Neural progenitor cell (in vitro differentiated cells): Measurements from ENCODE around the gene CFAP74. TPM values are rescaled to one million over a fixed set of nuclear protein-coding genes. Genes with fewer than 3 reads are reported as not detected.

Source experiments
- DNase-seq: peaks from one replicate; pipeline ENCODE4 v3.0.0-alpha.2; 2016; ENCODE audit warnings: low spot score
- H2AFZ ChIP-seq: fragments of 200-600 bp; sonication (generic); replicated peaks from 2 replicates; pipeline ENCODE4 v1.6.1; 2016; ENCODE audit warnings: antibody characterized with exemption
- H3F3A ChIP-seq: fragments of 200-600 bp; sonication (generic); 2 replicates; pipeline ENCODE4 v1.6.1; 2016; ENCODE audit warnings: antibody characterized with exemption, low read depth
- H3K27ac ChIP-seq: fragments of 200-600 bp; sonication (generic); 2 replicates; pipeline ENCODE4 v1.5.1; 2016; ENCODE audit warnings: mild to moderate bottlenecking
- H3K27me3 ChIP-seq: fragments of 200-600 bp; sonication (generic); 2 replicates; pipeline ENCODE4 v1.6.1; 2016; ENCODE audit warnings: mild to moderate bottlenecking, moderate library complexity
- H3K36me3 ChIP-seq: fragments of 200-600 bp; sonication (generic); 2 replicates; pipeline ENCODE4 v1.5.1; 2016
- H3K4me1 ChIP-seq: fragments of 200-600 bp; sonication (generic); 2 replicates; pipeline ENCODE4 v1.6.1; 2016; ENCODE audit warnings: mixed run types
- H3K4me2 ChIP-seq: fragments of 200-600 bp; sonication (generic); 2 replicates; pipeline ENCODE4 v1.6.1; 2016
- H3K4me3 ChIP-seq: fragments of 200-600 bp; sonication (generic); 2 replicates; pipeline ENCODE4 v1.5.1; 2016
- H3K79me2 ChIP-seq: fragments of 200-600 bp; sonication (generic); 2 replicates; pipeline ENCODE4 v1.6.1; 2016; ENCODE audit warnings: low read depth
- H3K9ac ChIP-seq: fragments of 200-600 bp; sonication (generic); 2 replicates; pipeline ENCODE4 v1.6.1; 2016
- H3K9me3 ChIP-seq: fragments of 200-600 bp; sonication (generic); 2 replicates; pipeline ENCODE4 v1.5.1; 2016; ENCODE audit warnings: low read depth
- H4K20me1 ChIP-seq: fragments of 200-600 bp; sonication (generic); 2 replicates; pipeline ENCODE4 v1.6.1; 2016; ENCODE audit warnings: low read depth
- H3K27ac Mint-ChIP-seq: 3 replicates; pipeline ENCODE4 v1.8.0; 2021; ENCODE audit warnings: mixed read lengths
- H3K27me3 Mint-ChIP-seq: 2 replicates; pipeline ENCODE4 v1.8.0; 2022; ENCODE audit warnings: low read depth, mild to moderate bottlenecking, inconsistent platforms, moderate library complexity, mixed read lengths; ENCODE audit not compliant: insufficient read depth
- H3K36me3 Mint-ChIP-seq: 3 replicates; pipeline ENCODE4 v1.8.0; 2021; ENCODE audit warnings: mixed read lengths
- H3K4me1 Mint-ChIP-seq: 3 replicates; pipeline ENCODE4 v1.8.0; 2021; ENCODE audit warnings: mixed read lengths
- H3K4me3 Mint-ChIP-seq: 3 replicates; pipeline ENCODE4 v1.8.0; 2021; ENCODE audit warnings: mild to moderate bottlenecking, moderate library complexity, mixed read lengths
- H3K9me3 Mint-ChIP-seq: 3 replicates; pipeline ENCODE4 v1.8.0; 2020; ENCODE audit warnings: mixed read lengths
- CTCF ChIP-seq: fragments of 200-600 bp; sonication (generic); IDR thresholded peaks from 2 replicates; pipeline ENCODE4 v1.5.1; 2017; ENCODE audit warnings: antibody characterized with exemption, mild to moderate bottlenecking
- EZH2 ChIP-seq: fragments of 200-600 bp; sonication (generic); IDR thresholded peaks from 2 replicates; pipeline ENCODE4 v1.6.1; 2017; ENCODE audit warnings: antibody characterized with exemption, mild to moderate bottlenecking, moderate library complexity
- EZH2phosphoT487 ChIP-seq: fragments of 200-600 bp; sonication (generic); IDR thresholded peaks from 2 replicates; pipeline ENCODE4 v1.6.1; 2017; ENCODE audit warnings: antibody characterized with exemption
- total RNA-seq: library from RNA; depleted of rRNA; stranded (reverse); fragments of >200 nt; gene quantifications from 2 replicates; pipeline ENCODE4 v1.2.3, GENCODE V29; 2015; ENCODE audit warnings: low replicate concordance

Gene CFAP74
- total RNA-seq, 1 donor from 2014 or later = not detected

- Histone ChIP-seq H3K27ac (no peak overlapping the region), H3K9ac (no peak overlapping the region), H3K79me2 (no peaks in the 10 kb centered on the region), H3K27me3 (no peaks in the 10 kb centered on the region), H2AFZ (no peak overlapping the region), H4K20me1 (no peaks in the 10 kb centered on the region), H3K4me1 (peaks cover 6% of the 10 kb centered on the region), H3K36me3 (no peaks in the 10 kb centered on the region), H3K9me3 (no peaks in the 10 kb centered on the region), H3K4me3 (no peak overlapping the region), H3F3A (peaks cover 8% of the 10 kb centered on the region), H3K4me2 (no peak overlapping the region)
- no peak overlapping the region for H3K27ac Mint-ChIP-seq
- no peak for TF ChIP-seq EZH2phosphoT487
- TF ChIP-seq EZH2 = no peak
- H3K4me1 Mint-ChIP-seq = peaks cover 7% of the 10 kb centered on the region
- peaks cover 2% of the 10 kb centered on the region for H3K9me3 Mint-ChIP-seq
- no peak for DNase-seq
- H3K27me3 Mint-ChIP-seq = peaks cover 15% of the 10 kb centered on the region
- H3K4me3 Mint-ChIP-seq = no peak overlapping the region
- H3K36me3 Mint-ChIP-seq = no peaks in the 10 kb centered on the region
These were observed 34.6 kb downstream of the CFAP74 start for GRCh38 chr1:1968767-1969504.

DNA sequence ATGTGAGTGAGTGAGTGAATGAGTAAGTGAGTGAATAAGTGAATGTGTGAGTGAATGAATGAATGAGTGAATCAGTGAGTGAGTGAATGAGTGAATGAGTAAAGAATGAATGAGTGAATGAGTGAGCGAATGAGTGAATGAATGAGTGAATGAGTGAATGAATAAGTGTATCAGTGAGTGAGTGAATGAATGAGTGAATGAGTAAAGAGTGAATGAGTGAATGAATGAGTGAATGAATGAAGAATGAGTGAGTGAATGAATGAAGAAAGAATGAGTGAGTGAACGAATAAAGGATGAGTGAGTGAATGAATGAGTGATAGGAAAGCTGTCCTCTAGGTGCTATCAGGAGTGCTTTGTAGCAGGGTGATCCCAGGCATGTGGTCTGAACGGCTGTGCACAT lies 35.7 kb downstream of the CFAP74 start:
- H2AFZ ChIP-seq = no peak overlapping the region
- H3K4me3 Mint-ChIP-seq = no peak overlapping the region

DNA sequence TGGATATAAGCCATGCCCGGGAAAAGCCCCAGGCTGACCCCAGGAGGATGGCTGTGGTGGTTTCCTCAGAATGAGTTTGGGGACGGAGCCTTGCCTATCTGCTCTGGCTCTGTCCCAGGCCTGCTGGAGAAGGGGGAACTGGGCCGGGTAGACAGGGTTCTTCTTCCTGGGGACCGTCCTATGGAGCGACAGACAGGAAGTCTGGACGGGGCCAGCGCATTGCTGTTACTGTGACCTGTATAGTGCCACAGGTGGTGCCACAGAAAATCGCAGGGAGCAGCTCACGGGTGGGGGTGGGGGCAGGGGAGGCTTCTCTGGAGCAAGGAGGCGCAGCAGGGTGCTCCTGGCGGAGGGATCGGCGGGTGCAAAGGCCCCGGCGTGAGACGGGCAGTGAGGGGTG lies 36.4 kb downstream of the CFAP74 start:
- Histone ChIP-seq H4K20me1 (no peaks in the 10 kb centered on the region), H3K27me3 (no peaks in the 10 kb centered on the region), H3K9ac (no peak overlapping the region), H2AFZ (no peak overlapping the region), H3K9me3 (no peaks in the 10 kb centered on the region), H3K4me1 (no peaks in the 10 kb centered on the region), H3K36me3 (no peaks in the 10 kb centered on the region), H3K4me2 (no peak overlapping the region), H3K79me2 (no peaks in the 10 kb centered on the region), H3K27ac (no peak overlapping the region), H3K4me3 (no peak overlapping the region), H3F3A (peaks cover 8% of the 10 kb centered on the region)
- peaks cover 5% of the 10 kb centered on the region for H3K4me1 Mint-ChIP-seq
- DNase-seq = no peak
- TF ChIP-seq EZH2phosphoT487 = no peak
- TF ChIP-seq EZH2 = no peak
- no peak for TF ChIP-seq CTCF
- peaks cover 18% of the 10 kb centered on the region for H3K27me3 Mint-ChIP-seq
- peaks cover 2% of the 10 kb centered on the region for H3K9me3 Mint-ChIP-seq
- no peaks in the 10 kb centered on the region for H3K36me3 Mint-ChIP-seq
- H3K27ac Mint-ChIP-seq = no peak overlapping the region
- H3K4me3 Mint-ChIP-seq = no peak overlapping the region

More for the DNA sequence above, 35.7 kb downstream of the CFAP74 start:
- H3K9me3 Mint-ChIP-seq = peaks cover 2% of the 10 kb centered on the region
- Histone ChIP-seq H3K27me3 (no peaks in the 10 kb centered on the region), H4K20me1 (no peaks in the 10 kb centered on the region), H3K4me2 (no peak overlapping the region), H3K27ac (no peak overlapping the region), H3K79me2 (no peaks in the 10 kb centered on the region), H3K4me1 (no peaks in the 10 kb centered on the region), H3F3A (peaks cover 8% of the 10 kb centered on the region), H3K36me3 (no peaks in the 10 kb centered on the region), H3K9ac (no peak overlapping the region), H3K4me3 (no peak overlapping the region), H3K9me3 (no peaks in the 10 kb centered on the region)
- DNase-seq = no peak
- H3K27ac Mint-ChIP-seq = no peak overlapping the region
- peaks cover 15% of the 10 kb centered on the region for H3K27me3 Mint-ChIP-seq
- no peaks in the 10 kb centered on the region for H3K36me3 Mint-ChIP-seq
- TF ChIP-seq EZH2phosphoT487 = no peak
- no peak for TF ChIP-seq EZH2
- no peak for TF ChIP-seq CTCF
- peaks cover 5% of the 10 kb centered on the region for H3K4me1 Mint-ChIP-seq

- H3K36me3 ChIP-seq = no peaks in the 10 kb centered on the region
- no peaks in the 10 kb centered on the region for H4K20me1 ChIP-seq
- no peak for DNase-seq
- Mint-ChIP-seq H3K4me1 (peaks cover 10% of the 10 kb centered on the region), H3K27me3 (peaks cover 16% of the 10 kb centered on the region), H3K9me3 (no peaks in the 10 kb centered on the region), H3K36me3 (no peaks in the 10 kb centered on the region), H3K27ac (peak overlapping the region; percentile 83), H3K4me3 (no peak overlapping the region)
- no peak overlapping the region for H3K4me3 ChIP-seq
- peaks cover 7% of the 10 kb centered on the region for H3F3A ChIP-seq
- H2AFZ ChIP-seq = no peak overlapping the region
- H3K9me3 ChIP-seq = no peaks in the 10 kb centered on the region
- H3K27ac ChIP-seq = no peak overlapping the region
- H3K4me2 ChIP-seq = no peak overlapping the region
- TF ChIP-seq CTCF (no peak), EZH2 (no peak), EZH2phosphoT487 (no peak)
- H3K4me1 ChIP-seq = peaks cover 4% of the 10 kb centered on the region
- no peak overlapping the region for H3K9ac ChIP-seq
- H3K79me2 ChIP-seq = no peaks in the 10 kb centered on the region
- no peaks in the 10 kb centered on the region for H3K27me3 ChIP-seq
These were observed 37.4 kb downstream of the CFAP74 start for GRCh38 chr1:1966071-1966740.
